Right renal pelvis (tissue), 4 donors: ENCODE measurements around the gene DCLK3. TPM values are rescaled to one million over a fixed set of nuclear protein-coding genes. Genes with fewer than 3 reads are reported as not detected.
A peak's percentile ranks its signal among the peaks of the same experiment; 100 is the strongest.

Experiments
- DNase-seq, 4 donors: peaks; one replicate each; pipeline ENCODE4 v3.0.0-alpha.2; 2013; ENCODE audit warnings: low read depth in 4 of 4, low spot score in 3 of 4, missing footprints in 1 of 4
- polyA plus RNA-seq, 4 donors: library from polyadenylated mRNA; unstranded; fragments of 120-200 nt; gene quantifications; one replicate each; pipeline ENCODE4 v1.2.1, GENCODE V29; 2013; ENCODE audit not compliant: insufficient read length in 4 of 4

DCLK3 gene, protein sequence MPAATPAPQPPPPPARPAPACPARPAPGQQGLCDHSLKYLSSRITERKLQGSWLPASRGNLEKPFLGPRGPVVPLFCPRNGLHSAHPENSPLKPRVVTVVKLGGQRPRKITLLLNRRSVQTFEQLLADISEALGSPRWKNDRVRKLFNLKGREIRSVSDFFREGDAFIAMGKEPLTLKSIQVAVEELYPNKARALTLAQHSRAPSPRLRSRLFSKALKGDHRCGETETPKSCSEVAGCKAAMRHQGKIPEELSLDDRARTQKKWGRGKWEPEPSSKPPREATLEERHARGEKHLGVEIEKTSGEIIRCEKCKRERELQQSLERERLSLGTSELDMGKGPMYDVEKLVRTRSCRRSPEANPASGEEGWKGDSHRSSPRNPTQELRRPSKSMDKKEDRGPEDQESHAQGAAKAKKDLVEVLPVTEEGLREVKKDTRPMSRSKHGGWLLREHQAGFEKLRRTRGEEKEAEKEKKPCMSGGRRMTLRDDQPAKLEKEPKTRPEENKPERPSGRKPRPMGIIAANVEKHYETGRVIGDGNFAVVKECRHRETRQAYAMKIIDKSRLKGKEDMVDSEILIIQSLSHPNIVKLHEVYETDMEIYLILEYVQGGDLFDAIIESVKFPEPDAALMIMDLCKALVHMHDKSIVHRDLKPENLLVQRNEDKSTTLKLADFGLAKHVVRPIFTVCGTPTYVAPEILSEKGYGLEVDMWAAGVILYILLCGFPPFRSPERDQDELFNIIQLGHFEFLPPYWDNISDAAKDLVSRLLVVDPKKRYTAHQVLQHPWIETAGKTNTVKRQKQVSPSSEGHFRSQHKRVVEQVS
- polyA plus RNA-seq: 1 to 10 TPM in 2 of 4 donors, under 1 TPM in 2; 0.79 to 2.1 (median 1.1) TPM

DNA sequence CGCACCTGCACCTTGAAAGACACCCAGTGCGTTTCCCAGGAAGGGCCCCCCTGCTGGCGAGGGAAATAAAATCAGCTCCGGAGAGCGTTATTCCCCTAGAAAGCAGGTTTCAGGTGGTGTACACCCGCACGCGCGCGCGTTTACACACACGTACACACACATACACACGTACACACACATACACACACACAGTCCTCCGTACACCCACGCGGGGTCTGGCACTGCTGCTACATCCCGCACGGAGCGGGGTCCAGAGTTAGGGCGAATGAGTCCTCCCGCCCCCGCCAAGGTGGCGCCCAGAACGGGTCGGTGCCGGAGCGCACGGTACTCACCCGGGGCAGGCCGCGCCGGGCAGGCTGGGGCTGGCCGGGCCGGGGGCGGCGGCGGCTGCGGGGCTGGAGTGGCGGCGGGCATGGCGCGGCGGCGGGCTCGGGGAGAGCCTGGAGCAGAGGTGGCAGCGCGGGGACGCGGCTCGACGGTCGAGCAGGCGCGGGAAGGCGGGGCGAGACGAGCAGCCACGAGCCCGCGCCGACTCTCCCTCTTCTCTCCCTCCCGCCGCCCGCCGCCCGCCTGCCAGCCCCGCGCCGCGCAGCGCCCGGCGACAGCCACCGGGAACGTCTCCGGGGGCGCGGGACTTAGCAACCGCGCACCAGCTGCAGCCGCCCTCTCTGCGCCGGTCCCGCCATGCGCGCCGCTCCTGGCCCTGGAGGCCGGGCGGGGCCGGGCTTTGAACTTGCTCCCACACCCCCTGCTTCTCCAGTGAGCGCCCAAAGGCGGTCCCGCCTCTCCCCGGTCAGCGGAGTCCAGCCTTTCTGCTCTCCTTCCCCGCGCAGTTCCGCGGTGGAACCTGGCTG, at the start of gene DCLK3:
TSS of gene DCLK3 (minus strand) at position 704 of the 854 bp plus-strand sequence. CDS start at position 414, 290 bp downstream.
- DNase-seq: peak in 1 of 4 donors; percentile 12

- no peak for DNase-seq
Observed at GRCh38 chr3:36813305-36813704, 49.0 kb upstream of the DCLK3 start.

DNA sequence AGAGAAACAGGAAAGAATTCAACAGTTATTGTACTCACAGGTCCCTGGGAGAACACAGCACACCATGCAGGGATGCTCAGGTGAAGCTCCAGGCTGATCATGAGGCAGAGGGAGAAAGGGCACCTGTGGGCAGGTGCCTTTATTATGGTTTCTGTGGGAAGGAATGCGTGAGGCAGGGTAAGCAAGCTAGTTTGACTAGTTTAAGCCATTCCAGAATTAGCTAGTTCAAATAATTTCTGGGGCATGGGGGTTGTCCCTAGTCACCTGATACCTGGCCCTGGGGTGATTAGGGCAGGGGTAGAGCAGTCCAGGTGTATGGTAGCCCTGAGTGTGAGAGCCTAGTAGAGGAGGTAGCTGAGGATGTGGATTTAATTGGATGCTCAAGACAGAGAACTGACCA, 47.9 kb upstream of the DCLK3 start:
- no peak for DNase-seq

GRCh38 chr3:36811768-36812167, 47.4 kb upstream of the DCLK3 start:
- no peak for DNase-seq

DNA sequence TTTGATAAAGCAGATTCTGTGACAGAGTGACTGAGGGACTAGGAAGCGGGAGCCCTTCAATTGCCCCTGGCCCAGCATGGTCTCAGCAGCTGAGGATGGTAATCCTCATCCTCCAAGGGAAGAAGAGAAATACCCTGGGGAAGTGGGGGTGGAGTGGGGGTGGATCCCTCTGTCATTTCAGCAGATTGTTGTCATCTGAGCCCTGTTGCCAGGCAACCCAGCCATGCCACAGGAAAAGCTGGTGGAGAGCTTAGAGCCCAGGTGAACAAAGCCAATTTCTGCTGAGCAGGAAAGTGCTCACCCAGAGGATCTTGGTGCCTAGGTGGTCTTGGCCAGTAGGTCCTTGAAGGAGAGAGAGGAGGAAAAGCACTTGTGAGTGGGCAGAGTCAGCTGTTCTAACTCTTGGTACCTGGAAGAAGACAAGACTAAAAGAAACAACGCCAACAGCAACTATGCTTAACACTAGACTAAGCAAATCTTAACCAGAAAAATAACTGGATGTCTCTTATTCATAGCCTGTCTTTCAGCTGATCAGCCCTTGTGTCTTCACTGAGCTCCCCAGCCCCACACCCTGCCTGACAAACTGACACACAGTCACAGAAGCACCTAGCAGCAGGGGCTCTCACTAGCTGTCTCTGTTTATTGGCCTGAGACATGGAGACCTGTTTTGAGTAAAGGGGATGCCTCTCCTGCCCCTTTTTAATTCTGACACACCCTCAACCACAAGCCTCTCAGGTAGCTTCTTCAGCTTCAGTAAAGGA, 40.1 kb upstream of the DCLK3 start:
- no peak for DNase-seq

- DNase-seq: no peak
Observed at GRCh38 chr3:36803091-36803791, 38.9 kb upstream of the DCLK3 start.

- no peak for DNase-seq
Observed at GRCh38 chr3:36800533-36801116, 36.3 kb upstream of the DCLK3 start.

DNA sequence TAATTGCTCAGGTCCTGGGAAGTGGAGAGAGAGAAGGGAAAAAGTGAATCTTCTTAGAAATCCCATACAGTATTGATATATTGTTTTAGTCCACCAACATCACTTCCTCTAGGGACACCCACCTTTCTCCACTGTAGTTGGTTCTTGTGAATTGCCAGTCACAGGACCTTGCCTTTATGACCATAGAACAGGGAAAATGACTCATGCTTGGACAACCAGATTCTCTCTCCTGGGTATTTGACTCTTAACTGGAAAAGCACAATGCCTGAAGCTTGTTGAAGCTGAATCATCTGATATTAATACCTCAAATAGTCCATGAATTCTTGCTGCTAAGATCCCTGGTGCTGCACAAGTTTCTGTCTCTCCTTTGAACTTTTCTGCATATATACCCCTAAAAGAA, 32.5 kb upstream of the DCLK3 start:
- no peak for DNase-seq

DNA sequence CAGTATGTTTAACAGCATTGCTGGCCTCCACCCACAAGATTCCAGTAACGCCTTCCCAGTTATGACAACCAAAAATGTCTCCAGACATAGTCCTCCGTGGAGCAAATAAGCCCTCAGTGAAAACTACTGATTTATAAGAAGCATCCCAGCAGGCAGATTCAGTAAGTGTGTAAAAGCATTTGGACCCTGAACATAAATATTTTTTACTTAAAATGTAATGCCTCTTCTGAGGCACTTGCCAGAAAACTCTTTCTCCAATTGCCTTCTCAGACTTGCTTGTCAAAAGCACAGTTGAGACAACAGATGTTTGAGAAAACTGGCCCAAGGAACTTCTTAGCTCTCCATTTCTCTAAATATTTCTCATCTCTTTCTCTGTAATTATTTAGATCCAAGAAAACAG, 31.8 kb upstream of the DCLK3 start:
- no peak for DNase-seq

- no peak for DNase-seq
Observed at GRCh38 chr3:36795622-36796021, 31.3 kb upstream of the DCLK3 start.

- no peak for DNase-seq
Observed at GRCh38 chr3:36792342-36792741, 28.0 kb upstream of the DCLK3 start.

DNA sequence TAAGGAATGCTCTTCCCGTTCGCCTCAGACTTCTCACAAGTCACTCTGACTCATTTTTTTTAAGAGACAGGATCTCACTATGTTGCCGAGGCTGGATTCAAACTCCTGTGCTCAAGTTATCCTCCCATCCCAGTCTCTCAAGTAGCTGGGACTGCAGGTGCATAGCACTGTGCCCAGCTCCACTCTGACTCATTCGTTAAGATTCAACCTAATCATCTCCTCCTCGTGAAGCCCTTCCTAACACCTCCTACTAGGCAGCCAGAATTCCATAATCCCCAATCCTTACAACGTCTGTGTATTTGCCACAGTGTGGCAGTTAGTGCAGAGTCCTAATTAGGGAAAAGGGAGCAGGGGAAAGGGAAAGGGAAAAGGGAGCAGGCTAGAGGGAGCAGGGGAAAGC, 26.4 kb upstream of the DCLK3 start:
- DNase-seq: no peak

GRCh38 chr3:36786921-36787890, 22.9 kb upstream of the DCLK3 start:
- DNase-seq: no peak

- no peak for DNase-seq
Observed at GRCh38 chr3:36784138-36784635, 19.8 kb upstream of the DCLK3 start.

DNA sequence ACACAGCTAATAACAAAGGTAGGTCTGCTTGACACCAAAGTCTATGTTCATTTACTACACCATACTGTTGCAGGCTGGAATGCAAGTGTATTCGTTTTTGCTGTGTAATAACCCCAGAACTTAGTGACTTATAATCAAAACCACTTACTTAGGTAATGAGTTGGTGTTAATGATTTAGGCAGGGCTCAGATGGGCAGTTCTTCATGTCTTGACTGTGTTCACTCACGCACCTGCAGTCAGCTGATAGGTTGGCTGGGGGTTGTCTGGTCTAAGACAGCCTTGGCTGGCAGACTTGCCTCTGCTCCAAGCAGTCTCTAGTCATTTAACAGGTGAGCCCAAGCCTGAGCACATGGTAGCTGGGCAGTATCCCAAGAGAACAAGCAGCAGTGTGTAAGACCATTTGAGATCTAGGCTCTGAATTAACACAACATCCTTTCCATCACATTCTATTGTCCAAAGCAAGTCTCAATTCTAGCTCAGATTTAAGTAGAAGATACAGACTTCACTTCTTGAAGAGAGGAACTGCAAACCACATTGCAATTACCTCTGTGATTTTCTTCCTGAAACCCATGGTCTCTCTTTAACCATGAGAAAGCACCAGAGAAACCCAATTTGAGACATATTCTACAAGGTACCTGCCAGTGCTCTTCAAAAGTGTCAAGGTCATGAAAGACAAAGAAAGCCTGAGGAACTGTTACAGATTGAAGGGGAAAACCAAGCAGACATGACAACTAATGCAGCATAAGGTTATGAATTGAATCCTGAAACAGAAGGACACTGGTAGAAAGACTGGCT, 13.3 kb upstream of the DCLK3 start:
- DNase-seq: no peak

GRCh38 chr3:36776436-36776835, 12.1 kb upstream of the DCLK3 start:
- no peak for DNase-seq

- DNase-seq: no peak
Observed at GRCh38 chr3:36774052-36774451, 9.7 kb upstream of the DCLK3 start.
